Measurements from ENCODE around the gene EGFL7.

The EGFL7 gene

DNA sequence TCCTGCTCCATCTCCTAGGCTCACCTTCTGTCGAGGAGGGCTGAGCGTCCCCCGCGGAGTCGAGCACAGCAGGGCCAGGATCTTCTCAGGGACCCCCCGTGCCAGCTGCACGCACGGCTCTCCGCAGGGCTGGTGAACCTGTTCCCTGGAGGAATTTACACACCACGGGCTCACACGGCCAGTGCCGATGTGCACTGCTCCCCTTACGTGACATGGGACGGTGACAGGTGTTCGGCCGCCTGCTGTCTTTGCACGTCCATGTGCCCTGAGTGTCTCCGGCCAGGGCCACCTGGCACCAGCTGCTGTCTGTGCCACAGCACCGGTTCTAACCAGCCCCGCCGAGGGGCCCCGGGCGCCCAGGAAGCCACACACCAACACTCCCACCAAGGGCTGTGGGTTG, 33.2 kb downstream of the EGFL7 start:
- no peak for TF ChIP-seq CTCF (IDR thresholded peaks at IDR 0.05; ENCODE audit: control insufficient read depth, insufficient read depth, low read depth, low read length, missing control alignments)
- DNase-seq (ENCODE audit: low read depth), result no peak
- H3K4me3 ChIP-seq (ENCODE audit: control insufficient read depth, low read depth, low read length), result no peak overlapping the region

DNA sequence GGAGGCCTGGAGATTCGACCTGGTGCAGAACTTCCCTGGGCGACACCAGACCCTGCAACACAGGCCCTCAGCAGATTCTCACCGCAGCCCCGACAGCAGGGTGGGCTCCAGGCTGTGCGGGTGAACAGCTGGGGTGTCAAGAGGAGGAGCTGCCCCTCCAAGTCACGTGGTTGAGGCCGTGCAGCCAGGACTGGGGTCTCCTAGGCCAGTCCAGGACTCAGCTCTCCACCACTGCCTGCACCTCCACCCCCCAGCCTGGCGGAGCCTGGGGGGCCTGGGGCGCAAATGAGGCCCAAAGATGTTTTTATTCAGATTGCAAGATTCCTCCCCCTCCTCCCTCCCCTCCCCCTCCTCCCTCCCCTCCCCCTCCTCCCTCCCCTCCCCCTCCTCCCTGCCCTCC, 33.8 kb downstream of the EGFL7 start:
- no peak overlapping the region for H3K4me3 ChIP-seq (ENCODE audit: control insufficient read depth, low read depth, low read length)
- DNase-seq (ENCODE audit: low read depth), result no peak
- no peak for TF ChIP-seq CTCF (IDR thresholded peaks at IDR 0.05; ENCODE audit: control insufficient read depth, insufficient read depth, low read depth, low read length, missing control alignments)

DNA sequence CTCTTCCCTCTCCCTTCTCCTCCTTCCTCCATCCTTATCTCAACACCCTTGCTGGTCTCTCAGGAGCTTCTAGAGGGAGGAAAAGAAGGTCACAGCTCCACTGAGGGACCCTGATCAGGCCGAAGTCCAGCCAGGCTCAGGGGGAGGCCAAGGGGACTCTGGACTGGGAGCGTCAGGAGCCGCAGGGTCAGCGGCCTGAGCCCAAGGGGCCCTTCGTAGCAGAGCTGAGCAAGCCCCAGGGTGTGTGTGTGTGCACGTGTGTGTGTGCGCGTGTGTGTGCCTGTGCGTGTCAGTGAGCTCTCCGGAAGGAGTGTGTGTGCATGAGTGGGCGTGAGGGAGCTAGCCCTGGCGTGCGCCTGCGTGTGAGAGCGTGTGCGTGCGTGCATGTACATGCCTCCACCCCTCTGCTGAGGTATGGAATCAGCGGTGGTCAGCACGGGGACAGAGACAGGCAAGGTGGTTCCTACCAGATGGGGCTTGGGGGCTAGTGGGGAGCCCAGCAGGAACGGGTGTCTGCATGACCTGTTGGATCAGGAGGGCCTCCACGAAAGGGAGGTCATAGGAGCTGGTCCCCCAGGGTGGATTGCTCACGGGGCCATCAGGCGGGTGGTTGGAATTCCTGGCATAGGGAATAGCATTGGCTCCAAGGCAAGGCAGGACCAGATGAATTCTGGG, 34.6 kb downstream of the EGFL7 start:
- no peak overlapping the region for H3K4me3 ChIP-seq (ENCODE audit: control insufficient read depth, low read depth, low read length)
- no peak for DNase-seq (ENCODE audit: low read depth)
- no peak for TF ChIP-seq CTCF (IDR thresholded peaks at IDR 0.05; ENCODE audit: control insufficient read depth, insufficient read depth, low read depth, low read length, missing control alignments)

DNA sequence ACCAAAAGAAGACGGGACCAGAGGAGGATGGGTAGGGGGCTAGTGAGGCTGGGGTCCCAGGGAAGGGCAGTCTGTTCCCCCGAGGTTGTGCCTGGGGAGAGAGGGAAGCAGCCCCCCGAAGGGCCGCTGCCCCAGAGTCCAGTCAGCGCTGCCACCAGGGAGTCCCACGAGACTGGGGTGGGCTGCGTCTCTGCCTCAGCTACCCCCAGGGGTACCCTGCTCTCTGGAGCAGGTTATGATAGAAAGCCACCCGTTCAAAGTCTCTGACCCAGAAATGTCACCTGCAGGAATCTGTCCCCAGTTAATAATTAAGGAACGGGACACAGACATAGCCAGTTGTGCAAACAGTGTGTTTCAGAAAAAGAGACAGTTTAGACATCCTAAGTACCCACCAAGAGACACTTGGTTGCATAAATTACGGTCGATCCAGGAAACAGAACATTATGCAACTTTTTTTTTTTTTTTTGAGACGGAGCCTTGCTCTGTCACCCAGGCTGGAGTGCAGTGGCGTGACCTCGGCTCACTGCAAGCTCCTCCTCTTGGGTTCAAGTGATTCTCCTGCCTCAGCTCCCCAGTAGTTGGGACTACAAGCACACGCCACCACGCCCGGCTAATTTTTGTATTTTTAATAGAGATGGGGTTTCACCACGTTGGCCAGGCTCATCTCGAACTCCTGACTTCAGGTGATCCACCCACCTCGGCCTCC, 35.3 kb downstream of the EGFL7 start:
- TF ChIP-seq CTCF (IDR thresholded peaks at IDR 0.05; ENCODE audit: control insufficient read depth, insufficient read depth, low read depth, low read length, missing control alignments), result no peak
- H3K4me3 ChIP-seq (ENCODE audit: control insufficient read depth, low read depth, low read length), result no peak overlapping the region
- no peak for DNase-seq (ENCODE audit: low read depth)

DNA sequence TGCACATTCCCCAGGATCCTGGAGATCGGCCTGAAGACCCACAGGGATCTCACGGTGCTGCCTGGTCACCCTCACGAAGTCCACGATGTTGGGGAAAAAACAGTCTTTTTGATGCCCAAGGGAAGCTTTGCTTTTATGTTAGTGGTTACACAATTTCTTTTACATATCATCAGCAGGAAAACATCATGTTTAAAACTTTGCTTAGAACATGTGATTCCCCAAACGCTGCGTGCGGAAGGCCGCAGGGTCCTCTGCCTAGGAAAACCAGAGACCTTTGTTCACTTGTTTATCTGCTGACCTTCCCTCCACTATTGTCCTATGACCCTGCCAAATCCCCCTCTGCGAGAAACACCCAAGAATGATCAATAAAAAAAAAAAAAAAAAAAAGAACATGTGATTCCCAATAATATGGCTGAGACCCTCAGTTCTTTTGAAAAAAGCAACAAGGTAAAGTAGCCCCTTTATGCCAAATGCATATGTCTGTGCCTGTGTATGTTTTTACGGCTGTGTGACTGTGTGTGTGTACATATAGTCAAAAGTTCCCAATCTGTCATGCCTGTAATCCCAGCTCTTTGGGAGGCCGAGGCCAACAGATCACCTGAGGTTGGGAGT, 36.0 kb downstream of the EGFL7 start:
- DNase-seq (ENCODE audit: low read depth), result no peak
- no peak for TF ChIP-seq CTCF (IDR thresholded peaks at IDR 0.05; ENCODE audit: control insufficient read depth, insufficient read depth, low read depth, low read length, missing control alignments)
- H3K4me3 ChIP-seq (ENCODE audit: control insufficient read depth, low read depth, low read length), result no peak overlapping the region

- no peak overlapping the region for H3K4me3 ChIP-seq (ENCODE audit: control insufficient read depth, low read depth, low read length)
These were observed 37.6 kb downstream of the EGFL7 start for GRCh38 chr9:136700304-136700703.

More at GRCh38 chr9:136700304-136700703, 37.6 kb downstream of the EGFL7 start:
- no peak for DNase-seq (ENCODE audit: low read depth)
- no peak for TF ChIP-seq CTCF (IDR thresholded peaks at IDR 0.05; ENCODE audit: control insufficient read depth, insufficient read depth, low read depth, low read length, missing control alignments)

Measured in AG09309 (cell line).